H1 (cell line): ENCODE results near the gene EMX1. TPM values are rescaled to one million over a fixed set of nuclear protein-coding genes. Genes with fewer than 3 reads are reported as not detected.

Experiments used
- CTCF ChIA-PET: fragments of 300-600 bp; sonication (Branson Sonifier 250); formaldehyde crosslinking; loops from one replicate; lab custom pipeline; 2021; ENCODE audit not compliant: partially characterized antibody; lab: Charles Lee
- POLR2A ChIA-PET: fragments of 300-600 bp; sonication (Branson Sonifier 250); formaldehyde crosslinking; loops from one replicate; lab custom pipeline; 2021; ENCODE audit warnings: inconsistent platforms; ENCODE audit not compliant: partially characterized antibody; lab: Charles Lee
- DNase-seq, 2 experiments: peaks; one replicate each; pipeline versions ENCODE4 v3.0.0 to v3.0.0-alpha.2; 2010 to 2022; ENCODE audit warnings: low spot score in 2 of 2, low read depth in 1 of 2, mixed read lengths in 1 of 2
- FAIRE-seq: peaks from 2 replicates; lab custom pipeline; 2011; peaks lifted over from hg19 to GRCh38; lab: Jason Lieb, UNC
- H2AFZ ChIP-seq: 2 replicates; pipeline ENCODE4 v1.8.1; 2012; ENCODE audit warnings: low read length, inconsistent platforms
- H2AK5ac ChIP-seq: 2 replicates; pipeline ENCODE4 v1.6.1; 2013; ENCODE audit warnings: low read depth, low read length
- H2BK120ac ChIP-seq: replicated peaks from 2 replicates; pipeline ENCODE3; 2013; ENCODE audit warnings: low read depth, low read length, inconsistent platforms
- H2BK12ac ChIP-seq: 2 replicates; pipeline ENCODE4 v1.6.1; 2013; ENCODE audit warnings: low read depth, low read length
- H2BK15ac ChIP-seq: 2 replicates; pipeline ENCODE4 v1.6.1; 2013; ENCODE audit warnings: low read length
- H2BK20ac ChIP-seq: 2 replicates; pipeline ENCODE4 v1.6.1; 2013; ENCODE audit warnings: low read length
- H2BK5ac ChIP-seq: 2 replicates; pipeline ENCODE4 v1.6.1; 2013; ENCODE audit warnings: low read depth, low read length
- H3K14ac ChIP-seq: 2 replicates; pipeline ENCODE4 v1.6.1; 2013; ENCODE audit warnings: inconsistent platforms; ENCODE audit not compliant: insufficient read length
- H3K18ac ChIP-seq: 2 replicates; pipeline ENCODE4 v1.6.1; 2013; ENCODE audit warnings: low read length; ENCODE audit errors: extremely low read depth
- H3K23ac ChIP-seq: 2 replicates; pipeline ENCODE4 v1.6.1; 2013; ENCODE audit warnings: inconsistent platforms; ENCODE audit not compliant: insufficient read length
- H3K23me2 ChIP-seq: 2 replicates; pipeline ENCODE4 v1.6.1; 2013; ENCODE audit warnings: low read depth, low read length
- H3K27ac ChIP-seq: 2 replicates; pipeline ENCODE4 v1.6.1; 2011; ENCODE audit warnings: low read depth, low read length, inconsistent platforms
- H3K27me3 ChIP-seq, 4 experiments: replicated peaks in 1 of 4; 1 replicate in 1 of 4; 2 replicates in 3 of 4; pipeline versions ENCODE4 v1.6.1 to v1.8.1; 2011 to 2013; ENCODE audit warnings: low read length in 3 of 4, mild to moderate bottlenecking in 3 of 4, inconsistent platforms in 2 of 4, mixed read lengths in 2 of 4, moderate library complexity in 1 of 4; ENCODE audit not compliant: control insufficient read depth in 3 of 4, insufficient read depth in 3 of 4; ENCODE audit errors: extremely low read depth in 1 of 4
- H3K36me3 ChIP-seq, 4 experiments: 2 replicates each; pipeline versions ENCODE4 v1.6.1 to v1.8.1; 2011 to 2013; ENCODE audit warnings: mild to moderate bottlenecking in 4 of 4, low read length in 3 of 4, moderate library complexity in 2 of 4, control low read depth in 1 of 4, inconsistent platforms in 1 of 4; ENCODE audit not compliant: insufficient read depth in 4 of 4, control insufficient read depth in 2 of 4
- H3K4ac ChIP-seq: replicated peaks from 2 replicates; pipeline ENCODE3; 2013; ENCODE audit warnings: low read length, low read depth, mixed read lengths, inconsistent platforms; ENCODE audit not compliant: insufficient read length
- H3K4me1 ChIP-seq, 4 experiments: replicated peaks in 1 of 4; 1 replicate in 1 of 4; 2 replicates in 3 of 4; pipeline versions ENCODE4 v1.6.1 to v1.8.1; 2011 to 2013; ENCODE audit warnings: low read length in 3 of 4, inconsistent platforms in 2 of 4, mixed read lengths in 1 of 4; ENCODE audit not compliant: insufficient read depth in 4 of 4, control insufficient read depth in 3 of 4
- H3K4me2 ChIP-seq, 2 experiments: 2 replicates each; pipeline versions ENCODE4 v1.6.1 to v1.8.1; 2011 to 2013; ENCODE audit warnings: low read depth in 2 of 2, low read length in 2 of 2, control low read depth in 1 of 2, inconsistent platforms in 1 of 2, mild to moderate bottlenecking in 1 of 2; ENCODE audit not compliant: insufficient read depth in 1 of 2
- H3K4me3 ChIP-seq, 4 experiments: fragments of 200-600, 300-600 bp in 1 of 4; sonication (generic), shearing (Covaris generic), sonication (Bioruptor Twin) in 1 of 4; 2 replicates each; pipeline versions ENCODE4 v1.5.1 to v1.8.1; 2011 to 2016; ENCODE audit warnings: low read length in 4 of 4, low read depth in 3 of 4, control low read depth in 2 of 4, inconsistent platforms in 2 of 4, mild to moderate bottlenecking in 2 of 4, mixed read lengths in 1 of 4, moderate library complexity in 1 of 4; ENCODE audit not compliant: insufficient read depth in 2 of 4; ENCODE audit errors: extremely low read depth in 1 of 4
- H3K56ac ChIP-seq: replicated peaks from 2 replicates; pipeline ENCODE3; 2013; ENCODE audit warnings: low read depth, mild to moderate bottlenecking, mixed read lengths, low read length, inconsistent platforms; ENCODE audit not compliant: insufficient read length
- H3K79me1 ChIP-seq: 2 replicates; pipeline ENCODE4 v1.6.1; 2013; ENCODE audit warnings: low read depth, low read length, control low read depth
- H3K79me2 ChIP-seq, 2 experiments: 2 replicates each; pipeline versions ENCODE4 v1.6.1 to v1.8.1; 2012 to 2013; ENCODE audit warnings: low read length in 2 of 2, mild to moderate bottlenecking in 2 of 2, inconsistent platforms in 1 of 2; ENCODE audit not compliant: insufficient read depth in 2 of 2, control insufficient read depth in 1 of 2
- H3K9ac ChIP-seq, 4 experiments: replicated peaks in 1 of 4; 1 replicate in 1 of 4; 2 replicates in 3 of 4; pipeline versions ENCODE4 v1.6.1 to v1.8.1; 2011 to 2013; ENCODE audit warnings: low read depth in 3 of 4, low read length in 3 of 4, control low read depth in 2 of 4, mild to moderate bottlenecking in 2 of 4, moderate library complexity in 2 of 4, inconsistent platforms in 1 of 4; ENCODE audit errors: extremely low read depth in 1 of 4
- H3K9me3 ChIP-seq, 2 experiments: 2 replicates each; pipeline versions ENCODE4 v1.6.1 to v1.8.1; 2012 to 2013; ENCODE audit warnings: mild to moderate bottlenecking in 2 of 2, moderate library complexity in 2 of 2, control low read depth in 1 of 2, inconsistent platforms in 1 of 2, low read depth in 1 of 2, low read length in 1 of 2, mixed read lengths in 1 of 2; ENCODE audit not compliant: insufficient read depth in 2 of 2
- H4K20me1 ChIP-seq, 2 experiments: replicated peaks in 1 of 2; 2 replicates each; pipeline versions ENCODE3 to v1.8.1; 2011 to 2013; ENCODE audit warnings: inconsistent platforms in 2 of 2, low read length in 2 of 2, mild to moderate bottlenecking in 1 of 2; ENCODE audit not compliant: insufficient read depth in 2 of 2, control insufficient read depth in 1 of 2
- H4K5ac ChIP-seq: 2 replicates; pipeline ENCODE4 v1.6.1; 2013; ENCODE audit warnings: low read length, low read depth, mixed read lengths, inconsistent platforms; ENCODE audit not compliant: insufficient read length
- H4K8ac ChIP-seq: 2 replicates; pipeline ENCODE4 v1.8.0; 2013; ENCODE audit warnings: mild to moderate bottlenecking, moderate library complexity, low read length, inconsistent platforms; ENCODE audit not compliant: insufficient read depth; ENCODE audit errors: extremely low read depth
- H4K91ac ChIP-seq: replicated peaks from 2 replicates; pipeline ENCODE3; 2013; ENCODE audit warnings: low read length, mixed read lengths, inconsistent platforms; ENCODE audit not compliant: insufficient read length
- BCL11A ChIP-seq, 2 experiments: IDR thresholded peaks; one replicate each; pipeline ENCODE4 v1.6.1; 2011; ENCODE audit warnings: low read depth in 2 of 2, low read length in 2 of 2, mild to moderate bottlenecking in 2 of 2
- CBX8 ChIP-seq: fragments of 300-800, 300-1000 bp; sonication (generic); IDR thresholded peaks from 2 replicates; pipeline ENCODE4 v1.7.1; 2016; ENCODE audit warnings: low read depth, low read length, borderline replicate concordance
- CHD2 ChIP-seq: IDR thresholded peaks from 2 replicates; pipeline ENCODE4 v1.6.1; 2012; ENCODE audit warnings: low read length, improper control_type of control experiment
- CTBP2 ChIP-seq: IDR thresholded peaks from 2 replicates; pipeline ENCODE4 v1.7.0; 2011; ENCODE audit warnings: borderline replicate concordance, mild to moderate bottlenecking, moderate library complexity, mixed read lengths, low read length; ENCODE audit not compliant: insufficient read depth, insufficient read length
- FOSL1 ChIP-seq: IDR thresholded peaks from 2 replicates; pipeline ENCODE4 v1.6.1; 2011; ENCODE audit warnings: mild to moderate bottlenecking, low read depth, low read length, moderate library complexity; ENCODE audit not compliant: insufficient read depth
- GABPA ChIP-seq: IDR thresholded peaks from 2 replicates; pipeline ENCODE4 v1.6.1; 2011; ENCODE audit warnings: mild to moderate bottlenecking, low read length, moderate library complexity, borderline replicate concordance; ENCODE audit not compliant: insufficient read depth
- GTF2F1 ChIP-seq: IDR thresholded peaks from 2 replicates; pipeline ENCODE4 v1.6.1; 2012; ENCODE audit warnings: low read depth, low read length, improper control_type of control experiment, borderline replicate concordance
- NANOG ChIP-seq: IDR thresholded peaks from 2 replicates; pipeline ENCODE4 v1.6.1; 2011; ENCODE audit warnings: low read length, low read depth, mild to moderate bottlenecking, inconsistent platforms; ENCODE audit not compliant: insufficient read depth, poor library complexity, severe bottlenecking
- NRF1 ChIP-seq: IDR thresholded peaks from 2 replicates; pipeline ENCODE4 v1.6.1; 2011; ENCODE audit warnings: mild to moderate bottlenecking, low read depth, low read length, improper control_type of control experiment
- SAP30 ChIP-seq: fragments of 300-600 bp; sonication (generic); IDR thresholded peaks from 2 replicates; pipeline ENCODE4 v1.7.1; 2012; ENCODE audit warnings: low read length, moderate library complexity, mild to moderate bottlenecking, inconsistent platforms; ENCODE audit not compliant: insufficient read depth, insufficient replicate concordance
- SIX5 ChIP-seq: IDR thresholded peaks from 2 replicates; pipeline ENCODE4 v1.6.1; 2011; ENCODE audit warnings: mild to moderate bottlenecking, low read depth, low read length
- SRF ChIP-seq: IDR thresholded peaks from 2 replicates; pipeline ENCODE4 v1.6.1; 2011; ENCODE audit warnings: mild to moderate bottlenecking, low read depth, low read length, moderate library complexity
- TCF12 ChIP-seq: IDR thresholded peaks from 2 replicates; pipeline ENCODE4 v1.6.1; 2011; ENCODE audit warnings: low read depth, mild to moderate bottlenecking, low read length
- YY1 ChIP-seq: IDR thresholded peaks from 2 replicates; pipeline ENCODE4 v1.6.1; 2011; ENCODE audit warnings: low read depth, mild to moderate bottlenecking, low read length
- WGBS, 2 experiments: shearing (Covaris generic) in 1 of 2; methylation state at CpG; one replicate each; pipeline versions ENCODE4 v1.1.6 to v1.1.7; 2013 to 2015; ENCODE audit warnings: low lambda C conversion rate in 2 of 2, mixed read lengths in 2 of 2, inconsistent platforms in 1 of 2, low coverage in 1 of 2, missing lambda C conversion rate in 1 of 2; ENCODE audit not compliant: insufficient replicate concordance in 2 of 2, insufficient coverage in 1 of 2, insufficient read length in 1 of 2; ENCODE audit errors: extremely low coverage in 1 of 2, missing lambda C conversion rate in 1 of 2; 5-methylcytosine and 5-hydroxymethylcytosine counted together
- polyA plus RNA-seq, 7 experiments: library from polyadenylated mRNA; depleted of rRNA in 3 of 7; stranded (reverse) in 5 of 7; unstranded in 2 of 7; fragments of >200 nt in 5 of 7; fragments of 200-250 nt in 2 of 7; gene quantifications; 1 replicate in 5 of 7; 2 replicates in 1 of 7; 4 replicates in 1 of 7; pipeline versions ENCODE4 v1.2.1 to v1.2.3, GENCODE V29; 2011 to 2013; ENCODE audit warnings: missing spikeins in 2 of 7, mixed read lengths in 2 of 7
- total RNA-seq: library from RNA; stranded (reverse); fragmentation: NEBNext Ultra II Directional; extraction: Animal tissue kit (Norgen Biotek cat#: 25700); gene quantifications from 2 replicates; pipeline ENCODE4 v1.2.1, GENCODE V29; 2021

Gene EMX1
- total and polyA plus RNA-seq, 2 of the 8 experiments (the other 6 are each of a cell fraction or from before 2014, with no cell fraction given): 2.4 to 4.9 TPM

GRCh38 chr2:72937356-72937669 lies 20.0 kb downstream of the EMX1 start:
- Histone ChIP-seq H3K4ac (no peak overlapping the region), H3K36me3 (no peaks in the 10 kb centered on the region), H4K91ac (no peak overlapping the region), H2BK15ac (0 out of 2 replicates have a peak overlapping the region, but pooled peaks have one; percentile 72), H3K23ac (no peak overlapping the region), H2AFZ (no peak overlapping the region), H3K18ac (no peak overlapping the region), H3K56ac (no peak overlapping the region), H3K79me1 (no peaks in the 10 kb centered on the region), H3K27ac (no peak overlapping the region), H4K5ac (no peak overlapping the region), H4K8ac (peak overlapping the region; percentile 42; the same call in 1 of the 2 replicates), H3K9me3 (no peaks in the 10 kb centered on the region), H3K27me3 (peaks cover 0 to 13% (median 5%) of the 10 kb centered on the region in 4 experiments; a peak in 3 of 7 replicates), H3K14ac (no peak overlapping the region), H2BK12ac (peak overlapping the region; percentile 99; the same call in 1 of the 2 replicates), H4K20me1 (no peaks in the 10 kb centered on the region), H2BK120ac (no peak overlapping the region), H3K4me1 (peaks cover 0 to 22% (median 15%) of the 10 kb centered on the region in 4 experiments; a peak in 6 of 7 replicates), H3K23me2 (no peaks in the 10 kb centered on the region), H3K79me2 (no peaks in the 10 kb centered on the region), H2BK20ac (no peak overlapping the region), H3K4me3 (no peak overlapping the region), H2BK5ac (peak overlapping the region; percentile 44; the same call in 1 of the 2 replicates), H2AK5ac (peak overlapping the region; percentile 83), H3K9ac (no peak overlapping the region), H3K4me2 (no peak overlapping the region)
- CTCF ChIA-PET: interaction anchor here (0.8 to 25.6 kb wide), 13 partner anchors 11 to 275 kb away, joined by 3 to 490 read pairs (median 5); partner anchors contain the start of gene EMX1
- no peak for DNase-seq
- FAIRE-seq: no peak
- 90% methylated on average over 15 of the region's 15 CpGs; no CpG with 5 or more reads in 1 of the 2 experiments for WGBS, 2 experiments
- POLR2A ChIA-PET: interaction anchor here (0.9 to 2.6 kb wide), 5 partner anchors 11 to 39 kb away, joined by 3 to 11 read pairs (median 4); partner anchors contain the start of gene EMX1
- TF ChIP-seq TCF12: no peak
- TF ChIP-seq CHD2: no peak
- TF ChIP-seq NANOG: no peak
- TF ChIP-seq FOSL1: no peak
- TF ChIP-seq GABPA: no peak
- TF ChIP-seq BCL11A (IDR thresholded peaks at IDR 0.05; ENCODE audit: low read depth in 2 of 2, low read length in 2 of 2): no peak
- no peak for TF ChIP-seq SRF
- TF ChIP-seq GTF2F1: no peak
- TF ChIP-seq SAP30: no peak
- TF ChIP-seq CTBP2: no peak
- TF ChIP-seq NRF1: no peak
- TF ChIP-seq YY1: no peak
- TF ChIP-seq SIX5: no peak
- no peak for TF ChIP-seq CBX8
